ENCODE measurements around the gene ELP2. TPM values are rescaled to one million over a fixed set of nuclear protein-coding genes. Genes with fewer than 3 reads are reported as not detected.

ELP2 gene
- total and polyA plus RNA-seq, 8 donors = 35.1 to 73.3 (median 50.3) TPM

DNA sequence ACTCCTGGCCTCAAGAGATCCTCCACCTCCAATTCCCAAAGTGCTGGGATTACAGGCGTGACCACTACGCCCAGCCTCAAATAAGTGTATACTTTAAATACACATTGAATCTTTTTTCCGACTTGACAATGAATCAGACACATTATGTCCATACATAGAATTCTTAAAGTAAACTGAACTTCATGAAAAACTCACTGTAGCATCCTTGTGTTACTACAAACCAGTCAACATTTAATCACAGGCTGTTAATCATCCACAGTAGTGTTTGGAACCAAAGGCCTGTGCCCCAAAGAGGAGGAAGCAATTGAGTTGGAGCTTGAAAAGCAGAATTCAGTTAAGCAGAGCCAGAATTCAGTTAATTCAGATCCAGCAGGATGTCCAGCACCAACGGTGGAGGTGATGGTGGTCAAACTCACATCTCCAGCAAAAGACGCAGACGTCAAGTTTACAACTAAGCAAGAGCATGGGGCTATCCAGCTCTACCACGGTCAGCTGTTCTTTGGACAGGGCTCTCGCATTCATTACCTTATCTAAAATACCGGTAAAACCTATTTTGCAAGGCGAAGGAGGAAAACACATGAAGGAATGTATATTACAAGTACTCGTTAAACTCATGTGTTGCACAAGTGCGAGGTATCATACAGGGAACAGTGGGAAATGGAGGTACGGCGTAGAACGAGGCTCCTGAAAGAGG is 1.7 kb upstream of the ELP2 start:
- no peak for DNase-seq
- no peak for FAIRE-seq
- H3K4me3 ChIP-seq = peak overlapping the region; percentile 84 to 95 (median 90)
- no peaks in the 10 kb centered on the region for H3K27me3 ChIP-seq
- peaks cover 0 to 6% (median 0%) of the 10 kb centered on the region in 3 donors for H3K36me3 ChIP-seq
- H3K9me3 ChIP-seq = no peaks in the 10 kb centered on the region
- 33 to 36% methylated on average over 15 of the region's 15 CpGs for WGBS, 2 donors
- intact Hi-C loops (cut with DNase I) = no loop called here
- TF ChIP-seq, protein P1, sequence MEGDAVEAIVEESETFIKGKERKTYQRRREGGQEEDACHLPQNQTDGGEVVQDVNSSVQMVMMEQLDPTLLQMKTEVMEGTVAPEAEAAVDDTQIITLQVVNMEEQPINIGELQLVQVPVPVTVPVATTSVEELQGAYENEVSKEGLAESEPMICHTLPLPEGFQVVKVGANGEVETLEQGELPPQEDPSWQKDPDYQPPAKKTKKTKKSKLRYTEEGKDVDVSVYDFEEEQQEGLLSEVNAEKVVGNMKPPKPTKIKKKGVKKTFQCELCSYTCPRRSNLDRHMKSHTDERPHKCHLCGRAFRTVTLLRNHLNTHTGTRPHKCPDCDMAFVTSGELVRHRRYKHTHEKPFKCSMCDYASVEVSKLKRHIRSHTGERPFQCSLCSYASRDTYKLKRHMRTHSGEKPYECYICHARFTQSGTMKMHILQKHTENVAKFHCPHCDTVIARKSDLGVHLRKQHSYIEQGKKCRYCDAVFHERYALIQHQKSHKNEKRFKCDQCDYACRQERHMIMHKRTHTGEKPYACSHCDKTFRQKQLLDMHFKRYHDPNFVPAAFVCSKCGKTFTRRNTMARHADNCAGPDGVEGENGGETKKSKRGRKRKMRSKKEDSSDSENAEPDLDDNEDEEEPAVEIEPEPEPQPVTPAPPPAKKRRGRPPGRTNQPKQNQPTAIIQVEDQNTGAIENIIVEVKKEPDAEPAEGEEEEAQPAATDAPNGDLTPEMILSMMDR (IDR thresholded peaks at IDR 0.05) = no peak
- no peak overlapping the region for H3K27ac ChIP-seq
- H3K4me1 ChIP-seq = peaks cover 4 to 15% (median 6%) of the 10 kb centered on the region in 3 donors
- no peak for ATAC-seq

DNA sequence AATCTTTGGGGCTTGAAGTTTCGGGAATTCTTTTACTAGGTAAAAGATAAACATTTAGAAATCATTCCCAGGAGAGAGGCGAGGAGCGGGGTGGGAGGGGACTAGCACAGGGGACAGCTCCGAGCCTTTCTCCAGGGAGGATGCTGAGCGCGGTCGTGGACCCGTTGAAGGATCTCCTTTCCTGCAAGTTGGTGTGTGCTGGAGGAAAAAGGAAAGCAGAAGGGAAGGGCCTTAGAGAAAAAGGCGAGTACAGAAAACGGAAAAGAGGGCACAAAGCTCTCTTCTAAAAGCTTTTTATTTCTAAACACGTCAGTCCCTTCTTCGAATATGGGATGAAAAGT is 1.2 kb upstream of the ELP2 start:
- intact Hi-C loops (cut with DNase I) = no loop called here
- Histone ChIP-seq H3K9me3 (no peaks in the 10 kb centered on the region), H3K27me3 (no peaks in the 10 kb centered on the region), H3K36me3 (peaks cover 0 to 5% (median 0%) of the 10 kb centered on the region in 3 donors), H3K27ac (peak overlapping the region in 2 of 4 donors; percentile 99 to 100), H3K4me3 (peak overlapping the region; percentile 84 to 95 (median 90)), H3K4me1 (peaks cover 4 to 15% (median 6%) of the 10 kb centered on the region in 3 donors)
- TF ChIP-seq, protein P1 (IDR thresholded peaks at IDR 0.05) = no peak
- FAIRE-seq = no peak
- 1% methylated on average over 12 of the region's 12 CpGs for WGBS, 2 donors
- peak in 2 of 6 donors; percentile 20 to 61 for DNase-seq
- peak in 1 of 4 donors; percentile 12 for ATAC-seq

DNA sequence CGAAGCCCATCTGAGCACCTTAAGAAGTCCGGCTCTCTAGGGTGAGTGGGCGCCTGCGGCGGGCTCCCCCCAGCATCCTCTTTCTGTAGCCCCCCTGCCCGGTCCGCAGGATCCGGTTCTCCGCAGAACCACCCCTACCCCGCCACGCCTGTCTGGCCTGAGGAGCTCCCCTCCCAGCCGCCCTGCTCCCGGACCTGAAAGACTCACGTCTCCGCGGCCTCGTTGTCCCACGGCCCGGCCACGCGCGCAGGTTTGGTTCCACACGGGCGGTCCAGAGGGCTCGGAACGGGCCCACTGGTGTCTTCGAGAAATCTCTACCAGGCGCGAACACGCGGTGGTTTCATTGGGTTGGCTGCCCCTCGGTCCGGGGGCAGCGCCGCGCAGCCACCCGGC is 796 bp upstream of the ELP2 start:
- no peaks in the 10 kb centered on the region for H3K27me3 ChIP-seq
- 0 to 1% methylated on average over 37 of the region's 37 CpGs for WGBS, 2 donors
- ATAC-seq (peak in 2 of 4 donors; percentile 18 to 19), FAIRE-seq (no peak), DNase-seq (no peak)
- peaks cover 4 to 15% (median 6%) of the 10 kb centered on the region in 3 donors for H3K4me1 ChIP-seq
- no peaks in the 10 kb centered on the region for H3K9me3 ChIP-seq
- peak overlapping the region; percentile 99 to 100 (median 100) for H3K27ac ChIP-seq
- TF ChIP-seq, protein P1 (IDR thresholded peaks at IDR 0.05) = no peak
- H3K4me3 ChIP-seq = peak overlapping the region; percentile 84 to 95 (median 90)
- H3K36me3 ChIP-seq = peaks cover 0 to 5% (median 0%) of the 10 kb centered on the region in 3 donors
- intact Hi-C loops (cut with DNase I) = no loop called here

DNA sequence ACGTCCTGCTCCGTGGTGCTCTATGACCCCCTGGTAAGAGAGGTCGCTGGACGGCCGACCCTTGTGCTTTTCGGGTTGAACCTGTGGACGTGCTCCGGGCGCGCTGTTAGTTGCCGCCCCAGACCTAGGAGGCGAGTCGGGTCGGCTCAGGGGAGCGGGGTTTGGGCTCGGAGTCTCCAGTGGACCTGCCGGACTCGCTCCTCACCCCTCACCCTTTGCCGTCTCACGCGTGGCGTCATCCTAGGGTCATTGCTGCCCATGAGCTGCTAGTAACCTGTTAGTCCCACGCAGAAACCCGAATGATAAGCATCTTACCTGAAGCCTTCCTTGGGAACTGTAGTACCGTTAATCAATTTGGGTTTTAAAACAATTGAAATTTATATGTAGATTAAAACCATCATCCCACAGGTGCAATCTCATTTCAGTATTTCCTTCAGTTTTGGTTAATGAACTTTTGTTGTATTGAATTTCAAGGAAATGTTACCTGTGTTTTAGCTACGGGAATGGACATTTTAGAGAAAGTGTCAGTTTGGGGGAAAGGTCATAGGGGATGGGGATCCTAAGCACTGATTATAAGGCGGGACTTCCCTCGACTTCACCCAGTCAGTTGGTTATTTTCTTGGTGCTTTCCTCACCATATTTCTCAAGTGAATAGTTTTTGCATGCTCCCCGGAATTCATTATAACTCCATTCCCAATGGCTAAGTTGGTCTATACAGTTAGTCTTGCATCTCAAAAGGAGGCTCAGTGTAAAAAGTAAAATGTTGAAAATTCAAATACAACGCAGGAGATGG is 536 bp downstream of the ELP2 start:
- Histone ChIP-seq H3K27me3 (no peaks in the 10 kb centered on the region), H3K9me3 (no peaks in the 10 kb centered on the region), H3K4me1 (peaks cover 4 to 15% (median 6%) of the 10 kb centered on the region in 3 donors), H3K36me3 (no peaks in the 10 kb centered on the region), H3K27ac (peak overlapping the region; percentile 99 to 100 (median 100)), H3K4me3 (peak overlapping the region; percentile 84 to 95 (median 90))
- WGBS, 2 donors = 1 to 2% methylated on average over 30 of the region's 30 CpGs
- peak; percentile 1 to 17 (median 12) for ATAC-seq
- DNase-seq = no peak
- FAIRE-seq = no peak
- intact Hi-C loops (cut with DNase I) = no loop called here
- TF ChIP-seq, protein P1 (IDR thresholded peaks at IDR 0.05) = no peak
